ENCODE measurements around the gene APBA2. TPM values are rescaled to one million over a fixed set of nuclear protein-coding genes. Genes with fewer than 3 reads are reported as not detected.
"Not testable (repeated sequence)": the region's sequence is repeated elsewhere in the genome, so short reads cannot be mapped to it uniquely, and the experiment has no call there.

APBA2 gene
- total RNA-seq, 1 experiment from 2014 or later, result not detected

- Histone ChIP-seq H3K4me1 (ENCODE audit: low read length) (no peaks in the 10 kb centered on the region), H3K36me3 (ENCODE audit: insufficient read depth, low read length) (no peaks in the 10 kb centered on the region), H3K27ac (ENCODE audit: low read length) (no peak overlapping the region), H3K4me3 (ENCODE audit: low read length) (no peak overlapping the region), H3K4me2 (ENCODE audit: low read depth, low read length, poor library complexity, severe bottlenecking) (no peak overlapping the region), H3K9me2 (replicated peaks; ENCODE audit: insufficient read depth, low read length) (no peaks in the 10 kb centered on the region), H3K9me3 (ENCODE audit: low read length) (no peaks in the 10 kb centered on the region), H3K27me3 (ENCODE audit: low read length) (no peaks in the 10 kb centered on the region), H3K9ac (ENCODE audit: low read length) (no peak overlapping the region), H4K20me1 (ENCODE audit: insufficient read depth, low read depth, low read length) (no peaks in the 10 kb centered on the region), H3K79me2 (ENCODE audit: low read length) (no peaks in the 10 kb centered on the region), H2AFZ (ENCODE audit: low read length) (no peak overlapping the region)
- no peak for DNase-seq
These were observed 3.1 kb downstream of the APBA2 start for GRCh38 chr15:28888900-28889299.

DNA sequence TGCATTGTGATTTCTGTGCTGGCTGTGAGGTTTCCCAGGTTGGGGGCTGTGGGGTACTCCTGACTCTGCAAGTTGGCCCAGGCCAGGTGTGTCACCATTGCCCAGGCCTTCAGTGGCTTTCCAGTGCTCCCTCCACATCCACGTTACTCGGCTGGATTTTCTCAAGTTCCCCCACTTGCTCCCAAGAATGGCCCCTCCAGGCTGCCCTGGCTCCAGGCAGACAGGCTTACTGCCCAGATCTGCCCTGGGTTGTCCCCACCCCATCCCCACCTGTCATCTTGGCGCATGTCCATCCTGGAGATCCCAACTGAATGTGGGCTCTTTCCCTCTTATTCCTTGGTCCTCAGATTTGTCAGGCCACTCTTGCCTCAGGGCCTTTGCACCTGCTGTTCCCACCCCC lies 3.6 kb downstream of the APBA2 start:
- Histone ChIP-seq H3K36me3 (ENCODE audit: insufficient read depth, low read length) (no peaks in the 10 kb centered on the region), H3K9ac (ENCODE audit: low read length) (no peak overlapping the region), H2AFZ (ENCODE audit: low read length) (no peak overlapping the region), H3K4me1 (ENCODE audit: low read length) (no peaks in the 10 kb centered on the region), H3K4me2 (ENCODE audit: low read depth, low read length, poor library complexity, severe bottlenecking) (no peak overlapping the region), H3K79me2 (ENCODE audit: low read length) (no peaks in the 10 kb centered on the region), H3K27ac (ENCODE audit: low read length) (no peak overlapping the region), H3K9me3 (ENCODE audit: low read length) (no peaks in the 10 kb centered on the region), H3K27me3 (ENCODE audit: low read length) (no peaks in the 10 kb centered on the region), H3K9me2 (replicated peaks; ENCODE audit: insufficient read depth, low read length) (no peaks in the 10 kb centered on the region), H4K20me1 (ENCODE audit: insufficient read depth, low read depth, low read length) (no peaks in the 10 kb centered on the region), H3K4me3 (ENCODE audit: low read length) (no peak overlapping the region)
- peak; percentile 10 for DNase-seq

- H3K4me1 ChIP-seq (ENCODE audit: low read length); H3K27ac ChIP-seq (ENCODE audit: low read length); H3K9me2 ChIP-seq (replicated peaks; ENCODE audit: insufficient read depth, low read length); H3K27me3 ChIP-seq (ENCODE audit: low read length); H3K36me3 ChIP-seq (ENCODE audit: insufficient read depth, low read length); H3K4me2 ChIP-seq (ENCODE audit: low read depth, low read length, poor library complexity, severe bottlenecking); H4K20me1 ChIP-seq (ENCODE audit: insufficient read depth, low read depth, low read length); H2AFZ ChIP-seq (ENCODE audit: low read length); H3K9ac ChIP-seq (ENCODE audit: low read length); H3K79me2 ChIP-seq (ENCODE audit: low read length); H3K9me3 ChIP-seq (ENCODE audit: low read length); H3K4me3 ChIP-seq (ENCODE audit: low read length); DNase-seq: not testable (repeated sequence)
These were observed 4.1 kb downstream of the APBA2 start for GRCh38 chr15:28889871-28890270.

- not testable (repeated sequence) for H3K4me3 ChIP-seq (ENCODE audit: low read length); H3K27ac ChIP-seq (ENCODE audit: low read length); DNase-seq; H3K4me1 ChIP-seq (ENCODE audit: low read length); H3K9ac ChIP-seq (ENCODE audit: low read length); H3K27me3 ChIP-seq (ENCODE audit: low read length); H2AFZ ChIP-seq (ENCODE audit: low read length); H3K36me3 ChIP-seq (ENCODE audit: insufficient read depth, low read length); H3K9me2 ChIP-seq (replicated peaks; ENCODE audit: insufficient read depth, low read length); H3K79me2 ChIP-seq (ENCODE audit: low read length); H4K20me1 ChIP-seq (ENCODE audit: insufficient read depth, low read depth, low read length); H3K9me3 ChIP-seq (ENCODE audit: low read length); H3K4me2 ChIP-seq (ENCODE audit: low read depth, low read length, poor library complexity, severe bottlenecking)
These were observed 4.5 kb downstream of the APBA2 start for GRCh38 chr15:28890291-28890690.

DNA sequence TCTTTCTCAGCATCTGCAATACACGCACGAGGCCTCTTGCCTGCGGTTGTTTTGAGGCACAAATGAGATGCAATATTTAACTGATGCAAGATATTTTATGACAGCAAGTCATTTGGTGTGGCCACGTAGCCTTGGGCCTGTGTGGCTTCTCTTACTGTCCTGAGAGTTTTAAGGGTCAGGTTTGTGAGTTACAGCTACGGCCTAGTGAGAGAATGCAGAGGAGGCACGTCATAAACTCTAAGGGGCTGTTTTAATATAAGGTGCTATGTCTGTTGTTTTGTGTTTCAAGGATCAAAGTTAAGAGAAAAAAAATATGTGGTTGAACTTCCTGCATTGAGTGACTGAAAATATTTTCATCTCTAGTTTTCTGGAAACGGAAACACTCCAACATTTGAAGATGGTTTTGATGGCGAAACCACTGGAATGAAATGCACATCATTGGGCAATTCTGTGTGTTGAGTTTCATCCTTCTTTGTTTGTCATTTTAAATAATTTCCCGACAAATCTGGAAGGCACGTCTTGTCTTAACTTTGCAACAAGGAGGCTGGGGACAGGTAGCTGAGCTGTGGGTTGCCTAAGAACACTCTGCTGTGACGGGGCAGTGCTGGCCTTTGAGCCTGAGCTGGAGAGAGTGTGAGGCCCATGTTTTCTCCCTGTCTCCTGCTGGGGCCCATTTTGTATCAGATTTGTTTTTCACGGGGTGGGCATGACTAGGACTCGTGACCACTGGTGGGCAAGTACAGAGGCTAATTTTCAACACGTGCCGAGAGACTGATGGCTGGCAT lies 5.1 kb downstream of the APBA2 start:
- Histone ChIP-seq H3K9me2 (replicated peaks; ENCODE audit: insufficient read depth, low read length) (no peaks in the 10 kb centered on the region), H3K9me3 (ENCODE audit: low read length) (no peaks in the 10 kb centered on the region), H3K9ac (ENCODE audit: low read length) (no peak overlapping the region), H3K27me3 (ENCODE audit: low read length) (no peaks in the 10 kb centered on the region), H3K79me2 (ENCODE audit: low read length) (no peaks in the 10 kb centered on the region), H3K4me3 (ENCODE audit: low read length) (no peak overlapping the region), H3K36me3 (ENCODE audit: insufficient read depth, low read length) (no peaks in the 10 kb centered on the region), H3K27ac (ENCODE audit: low read length) (no peak overlapping the region), H3K4me1 (ENCODE audit: low read length) (no peaks in the 10 kb centered on the region), H2AFZ (ENCODE audit: low read length) (no peak overlapping the region), H4K20me1 (ENCODE audit: insufficient read depth, low read depth, low read length) (no peaks in the 10 kb centered on the region), H3K4me2 (ENCODE audit: low read depth, low read length, poor library complexity, severe bottlenecking) (no peak overlapping the region)
- DNase-seq, result peak; percentile 0

GRCh38 chr15:28891588-28891987 lies 5.8 kb downstream of the APBA2 start:
- Histone ChIP-seq H3K4me3 (ENCODE audit: low read length) (no peak overlapping the region), H3K27ac (ENCODE audit: low read length) (no peak overlapping the region), H3K79me2 (ENCODE audit: low read length) (no peaks in the 10 kb centered on the region), H3K4me1 (ENCODE audit: low read length) (no peaks in the 10 kb centered on the region), H3K9ac (ENCODE audit: low read length) (no peak overlapping the region), H4K20me1 (ENCODE audit: insufficient read depth, low read depth, low read length) (no peaks in the 10 kb centered on the region), H3K9me2 (replicated peaks; ENCODE audit: insufficient read depth, low read length) (no peaks in the 10 kb centered on the region), H3K36me3 (ENCODE audit: insufficient read depth, low read length) (no peaks in the 10 kb centered on the region), H2AFZ (ENCODE audit: low read length) (no peak overlapping the region), H3K4me2 (ENCODE audit: low read depth, low read length, poor library complexity, severe bottlenecking) (no peak overlapping the region), H3K9me3 (ENCODE audit: low read length) (no peaks in the 10 kb centered on the region), H3K27me3 (ENCODE audit: low read length) (no peaks in the 10 kb centered on the region)
- DNase-seq, result no peak

- no peak overlapping the region for H2AFZ ChIP-seq (ENCODE audit: low read length)
- no peaks in the 10 kb centered on the region for H4K20me1 ChIP-seq (ENCODE audit: insufficient read depth, low read depth, low read length)
- no peak overlapping the region for H3K4me2 ChIP-seq (ENCODE audit: low read depth, low read length, poor library complexity, severe bottlenecking)
- H3K4me1 ChIP-seq (ENCODE audit: low read length), result no peaks in the 10 kb centered on the region
- H3K9ac ChIP-seq (ENCODE audit: low read length), result no peak overlapping the region
- no peaks in the 10 kb centered on the region for H3K36me3 ChIP-seq (ENCODE audit: insufficient read depth, low read length)
- H3K79me2 ChIP-seq (ENCODE audit: low read length), result no peaks in the 10 kb centered on the region
- no peaks in the 10 kb centered on the region for H3K9me2 ChIP-seq (replicated peaks; ENCODE audit: insufficient read depth, low read length)
- H3K9me3 ChIP-seq (ENCODE audit: low read length), result no peaks in the 10 kb centered on the region
- H3K27ac ChIP-seq (ENCODE audit: low read length), result no peak overlapping the region
- H3K27me3 ChIP-seq (ENCODE audit: low read length), result no peaks in the 10 kb centered on the region
- no peak overlapping the region for H3K4me3 ChIP-seq (ENCODE audit: low read length)
- DNase-seq, result no peak
These were observed 7.2 kb downstream of the APBA2 start for GRCh38 chr15:28892789-28893610.

DNA sequence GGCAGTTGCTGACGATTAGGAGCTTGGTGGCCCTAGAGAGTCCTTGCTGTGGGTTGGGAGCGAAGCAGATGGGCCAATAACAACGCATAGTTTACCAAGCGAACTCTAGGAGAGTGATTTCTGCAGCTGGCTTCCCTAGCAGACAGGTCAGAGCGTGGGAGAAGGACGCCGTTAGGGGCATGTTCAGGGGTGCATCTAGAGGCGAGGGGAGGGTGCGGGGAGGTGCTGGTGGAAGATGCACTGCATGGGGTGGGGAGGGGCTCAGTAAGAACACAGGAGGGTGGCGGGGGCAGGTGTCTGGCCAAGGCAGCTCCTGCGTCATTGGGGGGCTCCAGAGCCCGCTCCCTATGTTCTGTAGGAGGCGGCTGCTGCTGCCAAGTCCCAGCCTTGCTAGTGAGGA lies 8.9 kb downstream of the APBA2 start:
- H3K9me2 ChIP-seq (replicated peaks; ENCODE audit: insufficient read depth, low read length), result no peaks in the 10 kb centered on the region
- no peaks in the 10 kb centered on the region for H3K4me1 ChIP-seq (ENCODE audit: low read length)
- H2AFZ ChIP-seq (ENCODE audit: low read length), result no peak overlapping the region
- no peaks in the 10 kb centered on the region for H3K27me3 ChIP-seq (ENCODE audit: low read length)
- H3K9ac ChIP-seq (ENCODE audit: low read length), result no peak overlapping the region
- H3K4me3 ChIP-seq (ENCODE audit: low read length), result no peak overlapping the region
- H3K79me2 ChIP-seq (ENCODE audit: low read length), result no peaks in the 10 kb centered on the region
- no peak overlapping the region for H3K4me2 ChIP-seq (ENCODE audit: low read depth, low read length, poor library complexity, severe bottlenecking)
- no peaks in the 10 kb centered on the region for H4K20me1 ChIP-seq (ENCODE audit: insufficient read depth, low read depth, low read length)
- DNase-seq, result no peak
- H3K36me3 ChIP-seq (ENCODE audit: insufficient read depth, low read length), result no peaks in the 10 kb centered on the region
- H3K9me3 ChIP-seq (ENCODE audit: low read length), result no peaks in the 10 kb centered on the region
- H3K27ac ChIP-seq (ENCODE audit: low read length), result no peak overlapping the region
